HG02642 (cell line): ENCODE results near the gene FBXO15.
A peak's percentile ranks its signal among the peaks of the same experiment; 100 is the strongest.

Experiments used
- ATAC-seq: cut with Tn5 transposase; IDR thresholded peaks from one replicate; pipeline ENCODE4 v1.9.1; 2021; ENCODE audit warnings: mild to moderate bottlenecking; ENCODE audit not compliant: unreplicated experiment, poor library complexity

The FBXO15 gene

GRCh38 chr18:74066018-74066417 lies 81.6 kb downstream of the FBXO15 start:
- no peak for ATAC-seq

DNA sequence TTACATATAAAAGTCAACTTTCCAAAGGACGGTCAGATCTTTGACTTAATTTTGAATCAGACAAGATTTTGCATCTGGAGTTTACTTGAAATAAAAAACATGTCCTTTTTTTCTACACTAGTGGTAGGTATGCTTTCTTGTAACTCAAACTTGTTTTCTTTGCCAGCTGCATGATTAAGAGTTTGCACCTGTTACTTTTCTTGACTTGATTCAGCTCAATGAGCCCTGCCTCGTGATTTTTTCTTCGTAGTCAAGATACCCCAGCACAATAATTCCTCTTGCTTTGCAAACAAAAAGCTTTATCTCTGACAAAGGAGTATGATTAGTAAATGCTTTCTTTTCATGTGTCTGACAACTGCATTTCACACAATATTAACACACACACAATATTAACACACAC lies 82.3 kb downstream of the FBXO15 start:
- ATAC-seq: no peak

DNA sequence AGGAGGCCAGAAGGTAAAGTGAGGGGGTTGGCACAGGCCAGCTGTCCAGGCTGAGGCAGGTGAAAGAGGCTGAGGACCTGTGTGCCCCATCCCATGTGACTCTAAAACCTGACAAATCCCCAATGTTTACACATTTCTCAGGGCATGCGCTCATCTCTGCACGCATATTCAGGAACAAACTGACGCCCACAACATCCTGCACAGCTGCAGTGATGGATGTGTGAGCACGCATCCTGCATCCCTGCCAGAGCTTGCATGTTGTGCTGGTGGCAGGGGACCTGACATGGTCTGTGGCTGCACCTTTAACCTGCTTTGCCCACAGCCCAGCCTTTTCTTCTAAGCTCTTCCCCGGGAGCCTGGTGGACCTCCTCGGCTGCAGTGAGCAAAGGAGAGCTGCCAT lies 83.1 kb downstream of the FBXO15 start:
- no peak for ATAC-seq

- no peak for ATAC-seq
Observed at GRCh38 chr18:74063557-74063956, 84.1 kb downstream of the FBXO15 start.

GRCh38 chr18:74063023-74063422 lies 84.6 kb downstream of the FBXO15 start:
- peak; percentile 57 for ATAC-seq

DNA sequence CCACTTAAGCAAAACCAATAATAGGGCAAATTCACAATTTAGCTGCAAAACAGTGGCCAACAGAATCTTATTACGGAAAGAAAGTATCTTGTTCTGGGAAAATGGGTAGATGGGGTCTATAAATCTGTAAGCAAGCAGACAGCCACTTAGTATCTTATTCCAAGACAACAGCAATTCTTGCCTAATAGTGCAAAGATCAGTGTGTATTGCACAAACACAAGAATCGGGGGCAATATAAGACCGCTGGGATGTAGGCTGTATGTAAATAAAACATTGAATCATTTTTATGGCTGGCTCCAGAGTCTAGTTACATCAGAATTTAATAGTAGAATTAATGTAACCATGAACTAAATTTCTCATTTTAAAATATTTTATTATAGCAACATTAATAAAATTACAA lies 85.6 kb downstream of the FBXO15 start:
- ATAC-seq: no peak

GRCh38 chr18:74060579-74060978 lies 87.1 kb downstream of the FBXO15 start:
- ATAC-seq: no peak

DNA sequence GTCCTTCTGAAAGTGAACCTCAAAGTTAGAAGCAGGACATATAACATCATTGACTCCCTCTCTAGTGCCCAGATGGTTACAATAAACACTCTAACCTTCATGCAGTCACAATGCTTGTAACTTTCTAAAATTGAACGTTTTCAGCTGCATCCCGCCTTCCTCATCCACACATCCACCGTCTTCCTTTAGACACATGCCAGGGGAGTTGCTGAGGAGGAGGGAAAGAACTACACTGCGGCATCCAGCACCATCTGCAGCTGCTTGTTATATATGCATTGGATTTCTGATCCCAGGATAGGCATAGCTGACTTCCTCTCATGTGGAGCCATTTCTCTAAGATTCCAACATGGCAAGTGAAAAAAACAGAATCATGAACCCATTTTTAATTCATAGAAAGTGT lies 96.8 kb downstream of the FBXO15 start:
- ATAC-seq: no peak

DNA sequence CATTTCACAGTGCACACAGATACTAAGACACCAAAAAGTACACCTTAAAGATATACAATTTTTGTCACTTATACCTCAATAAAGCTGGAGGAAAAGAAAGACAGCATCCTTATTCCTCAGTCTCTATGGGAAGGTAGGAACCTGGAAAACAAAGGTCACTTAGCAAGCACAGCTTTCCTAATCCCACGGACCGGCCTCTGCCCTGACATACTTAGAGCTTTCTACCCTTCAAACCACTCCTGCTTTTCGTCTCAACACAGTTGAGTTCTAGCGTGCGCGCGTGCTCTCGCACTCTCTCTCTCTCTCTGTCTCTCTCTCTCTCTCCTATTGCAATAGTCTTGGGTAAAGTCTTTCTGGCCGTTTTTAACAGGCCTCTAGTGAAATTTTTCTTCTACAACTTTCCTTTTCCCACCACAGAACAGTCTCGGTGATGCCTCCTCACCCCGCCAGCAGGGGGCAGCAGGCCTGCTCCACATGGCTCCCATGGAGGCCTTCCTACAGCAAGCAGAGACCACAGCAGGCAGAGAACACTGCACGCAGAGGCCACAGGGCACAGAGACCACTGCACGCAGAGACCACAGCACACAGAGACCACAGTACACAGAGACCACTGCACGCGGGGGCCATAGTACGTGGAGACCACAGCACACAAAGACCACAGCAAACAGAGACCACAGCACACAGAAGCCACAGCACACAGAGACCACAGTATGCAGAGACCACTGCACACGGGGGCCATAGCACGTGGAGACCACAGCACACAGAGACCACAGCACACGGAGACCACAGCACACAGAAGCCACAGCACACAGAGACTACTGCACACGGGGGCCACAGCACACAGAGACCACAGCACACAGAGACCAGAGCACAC lies 106.9 kb downstream of the FBXO15 start:
- peak; percentile 87 for ATAC-seq

DNA sequence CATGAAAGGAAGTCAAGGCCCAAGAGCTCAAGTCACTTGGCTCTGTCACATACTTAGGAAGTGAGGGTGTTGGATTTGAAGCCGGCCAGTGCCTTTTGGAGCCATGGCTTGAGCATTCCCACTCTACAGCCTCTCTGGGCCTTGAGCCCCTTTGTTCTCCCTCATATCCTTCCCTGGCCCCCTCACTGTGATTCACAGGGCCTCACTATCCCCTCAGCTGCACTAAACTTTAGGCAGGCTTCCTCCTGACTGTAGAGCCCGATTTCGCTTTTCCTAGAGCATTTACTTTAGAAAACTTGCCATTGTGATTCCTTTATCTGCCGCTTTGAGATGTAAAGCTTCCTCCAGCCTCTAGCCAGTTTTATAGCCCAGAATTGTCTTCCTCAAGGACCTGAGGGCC lies 107.6 kb downstream of the FBXO15 start:
- ATAC-seq: no peak

- no peak for ATAC-seq
Observed at GRCh38 chr18:74029161-74029560, 118.5 kb downstream of the FBXO15 start.
